Liver (tissue), 9 donors: ENCODE results near the gene MDM2. TPM values are rescaled to one million over a fixed set of nuclear protein-coding genes. Genes with fewer than 3 reads are reported as not detected.

Source experiments
- DNase-seq: peaks from one replicate; pipeline ENCODE4 v3.0.0-alpha.2; 2017; ENCODE audit warnings: low spot score
- H3K27ac ChIP-seq, 2 donors: one replicate each; pipeline ENCODE4 v1.7.0; 2013; ENCODE audit warnings: inconsistent platforms in 2 of 2, low read length in 2 of 2, control low read depth in 1 of 2, low read depth in 1 of 2, mild to moderate bottlenecking in 1 of 2
- H3K27me3 ChIP-seq, 4 donors: one replicate each; pipeline versions ENCODE4 v1.6.1 to v1.7.0; 2013; ENCODE audit warnings: low read length in 3 of 4, inconsistent platforms in 1 of 4, mild to moderate bottlenecking in 1 of 4, moderate library complexity in 1 of 4; ENCODE audit not compliant: control insufficient read depth in 4 of 4, insufficient read depth in 4 of 4
- H3K36me3 ChIP-seq, 4 donors: one replicate each; pipeline versions ENCODE4 v1.6.1 to v1.7.0; 2013; ENCODE audit warnings: low read length in 3 of 4, mild to moderate bottlenecking in 3 of 4, low read depth in 1 of 4, moderate library complexity in 1 of 4; ENCODE audit not compliant: control insufficient read depth in 4 of 4, insufficient read depth in 3 of 4
- H3K4me1 ChIP-seq, 4 donors: one replicate each; pipeline versions ENCODE4 v1.6.1 to v1.7.0; 2013; ENCODE audit warnings: low read length in 3 of 4, mild to moderate bottlenecking in 3 of 4, moderate library complexity in 1 of 4; ENCODE audit not compliant: control insufficient read depth in 4 of 4, insufficient read depth in 4 of 4
- H3K4me3 ChIP-seq, 3 donors: one replicate each; pipeline versions ENCODE4 v1.6.1 to v1.7.0; 2013; ENCODE audit warnings: low read length in 3 of 3, control low read depth in 1 of 3, low read depth in 1 of 3, mild to moderate bottlenecking in 1 of 3
- H3K9ac ChIP-seq, 2 donors: one replicate each; pipeline ENCODE4 v1.7.0; 2013; ENCODE audit warnings: low read length in 2 of 2, mild to moderate bottlenecking in 2 of 2, moderate library complexity in 2 of 2, control low read depth in 1 of 2, low read depth in 1 of 2
- H3K9me3 ChIP-seq, 4 donors: one replicate each; pipeline versions ENCODE4 v1.6.1 to v1.7.0; 2013; ENCODE audit warnings: low read length in 3 of 4; ENCODE audit not compliant: control insufficient read depth in 4 of 4
- FOXA1 ChIP-seq: IDR thresholded peaks from 2 replicates; pipeline ENCODE4 v1.6.1; 2016; ENCODE audit warnings: antibody characterized with exemption
- FOXA2 ChIP-seq: IDR thresholded peaks from 2 replicates; pipeline ENCODE4 v1.6.1; 2016; ENCODE audit warnings: antibody characterized with exemption
- GABPA ChIP-seq, 2 donors: IDR thresholded peaks in 1 of 2; conservative IDR thresholded peaks in 1 of 2; 2 replicates each; pipeline ENCODE4 v1.6.1; 2016; ENCODE audit warnings: antibody characterized with exemption in 2 of 2, mild to moderate bottlenecking in 1 of 2, moderate library complexity in 1 of 2
- HNF4A ChIP-seq, 2 donors: conservative IDR thresholded peaks; 2 replicates each; pipeline ENCODE4 v1.6.1; 2016; ENCODE audit warnings: antibody characterized with exemption in 2 of 2, mild to moderate bottlenecking in 2 of 2
- HNF4G ChIP-seq: IDR thresholded peaks from 2 replicates; pipeline ENCODE4 v1.6.1; 2016; ENCODE audit warnings: antibody characterized with exemption
- JUND ChIP-seq, 2 donors: IDR thresholded peaks; 2 replicates each; pipeline ENCODE4 v1.6.1; 2016; ENCODE audit warnings: antibody characterized with exemption in 2 of 2
- NR2F2 ChIP-seq: IDR thresholded peaks from 2 replicates; pipeline ENCODE4 v1.6.1; 2016; ENCODE audit warnings: antibody characterized with exemption
- RAD21 ChIP-seq, 2 donors: IDR thresholded peaks; 2 replicates each; pipeline ENCODE4 v1.6.1; 2016; ENCODE audit warnings: antibody characterized with exemption in 2 of 2, mild to moderate bottlenecking in 2 of 2
- RXRA ChIP-seq, 2 donors: IDR thresholded peaks; 2 replicates each; pipeline ENCODE4 v1.6.1; 2017 to 2018; ENCODE audit warnings: antibody characterized with exemption in 2 of 2, mild to moderate bottlenecking in 1 of 2
- SP1 ChIP-seq: IDR thresholded peaks from 2 replicates; pipeline ENCODE4 v1.6.1; 2018; ENCODE audit warnings: antibody characterized with exemption, mild to moderate bottlenecking
- TAF1 ChIP-seq: conservative IDR thresholded peaks from 2 replicates; pipeline ENCODE4 v1.6.1; 2016; ENCODE audit warnings: antibody characterized with exemption, mild to moderate bottlenecking
- YY1 ChIP-seq: IDR thresholded peaks from 2 replicates; pipeline ENCODE4 v1.6.1; 2016; ENCODE audit warnings: antibody characterized with exemption, mild to moderate bottlenecking
- WGBS: extraction: QIAGEN DNeasy Blood & Tissue Kit; methylation state at CpG from one replicate; pipeline ENCODE4 v1.1.7; 2013; 5-methylcytosine and 5-hydroxymethylcytosine counted together
- polyA plus RNA-seq, 2 donors: library from polyadenylated mRNA; stranded (reverse) in 1 of 2; unstranded in 1 of 2; fragments of 200-250 nt in 1 of 2; fragments of >200 nt in 1 of 2; fragmentation: Nextera tagmentation in 1 of 2; extraction: Ambion mirVana in 1 of 2; gene quantifications; one replicate each; pipeline versions ENCODE4 v1.2.1 to v1.2.3, GENCODE V29; 2013 to 2015
- total RNA-seq, 2 donors: library from RNA; depleted of rRNA; stranded (reverse); fragments of >200 nt; gene quantifications; one replicate each; pipeline ENCODE4 v1.2.3, GENCODE V29; 2014
- TF ChIP-seq, protein P1 (sequence below): IDR thresholded peaks from 2 replicates; pipeline ENCODE4 v1.6.1; 2016; ENCODE audit warnings: antibody characterized with exemption
- TF ChIP-seq, protein P2 (sequence below): IDR thresholded peaks from 2 replicates; pipeline ENCODE4 v1.6.1; 2016; ENCODE audit warnings: antibody characterized with exemption
- TF ChIP-seq, protein P3 (sequence below): fragments of 150-350 bp; IDR thresholded peaks from 2 replicates; pipeline ENCODE4 v1.5.1; 2017; ENCODE audit warnings: improper control_type of control experiment, low read depth, low read length; ENCODE audit not compliant: missing input control
- TF ChIP-seq, protein P4 (sequence below): IDR thresholded peaks from 2 replicates; pipeline ENCODE4 v1.6.1; 2016; ENCODE audit warnings: antibody characterized with exemption, mild to moderate bottlenecking
- TF ChIP-seq, protein P5 (sequence below): IDR thresholded peaks from 2 replicates; pipeline ENCODE4 v1.6.1; 2016; ENCODE audit warnings: antibody characterized with exemption
- donor health status: healthy.
- donor health status: healthy.
- donor health status: healthy.
- donor health status: healthy.
- donor health status: healthy.

Gene MDM2
- total and polyA plus RNA-seq, 4 donors = 10.1 to 69.4 (median 36.9) TPM

DNA sequence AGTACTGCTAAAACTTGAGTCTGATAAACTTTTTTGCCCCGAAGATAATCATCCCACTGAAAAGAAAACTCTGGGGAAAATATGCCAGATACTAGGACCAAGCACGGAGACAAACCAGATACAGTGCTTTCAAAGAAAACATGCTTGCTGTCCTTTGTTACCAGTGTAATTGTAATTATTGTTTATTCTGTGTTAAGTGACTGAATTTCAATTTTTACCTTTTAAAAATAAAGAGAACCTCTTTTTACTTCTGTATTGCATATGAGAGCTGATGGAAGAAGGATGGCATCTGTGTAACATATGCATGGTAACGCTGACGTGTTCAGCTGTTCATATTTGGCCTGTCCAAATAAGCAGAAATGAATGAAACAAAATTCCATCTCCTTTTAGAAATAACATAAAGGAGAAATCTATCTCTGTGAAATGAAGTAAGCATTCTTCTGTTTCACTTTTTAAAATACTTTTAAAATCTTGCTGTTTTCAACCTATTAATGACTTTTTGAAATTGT, 39.5 kb upstream of the MDM2 start:
- TF ChIP-seq NR2F2 (no peak), TAF1 (no peak), FOXA2 (no peak), JUND (IDR thresholded peaks at IDR 0.05) (no peak), GABPA (IDR thresholded peaks at IDR 0.05 in 1 of 2, conservative IDR thresholded peaks at IDR 0.05 in 1 of 2) (no peak), SP1 (no peak), RAD21 (IDR thresholded peaks at IDR 0.05) (no peak), HNF4G (no peak), RXRA (IDR thresholded peaks at IDR 0.05) (no peak), FOXA1 (no peak), HNF4A (conservative IDR thresholded peaks at IDR 0.05) (no peak), YY1 (no peak)
- TF ChIP-seq, protein P1, sequence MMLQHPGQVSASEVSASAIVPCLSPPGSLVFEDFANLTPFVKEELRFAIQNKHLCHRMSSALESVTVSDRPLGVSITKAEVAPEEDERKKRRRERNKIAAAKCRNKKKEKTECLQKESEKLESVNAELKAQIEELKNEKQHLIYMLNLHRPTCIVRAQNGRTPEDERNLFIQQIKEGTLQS = no peak
- TF ChIP-seq, protein P2, sequence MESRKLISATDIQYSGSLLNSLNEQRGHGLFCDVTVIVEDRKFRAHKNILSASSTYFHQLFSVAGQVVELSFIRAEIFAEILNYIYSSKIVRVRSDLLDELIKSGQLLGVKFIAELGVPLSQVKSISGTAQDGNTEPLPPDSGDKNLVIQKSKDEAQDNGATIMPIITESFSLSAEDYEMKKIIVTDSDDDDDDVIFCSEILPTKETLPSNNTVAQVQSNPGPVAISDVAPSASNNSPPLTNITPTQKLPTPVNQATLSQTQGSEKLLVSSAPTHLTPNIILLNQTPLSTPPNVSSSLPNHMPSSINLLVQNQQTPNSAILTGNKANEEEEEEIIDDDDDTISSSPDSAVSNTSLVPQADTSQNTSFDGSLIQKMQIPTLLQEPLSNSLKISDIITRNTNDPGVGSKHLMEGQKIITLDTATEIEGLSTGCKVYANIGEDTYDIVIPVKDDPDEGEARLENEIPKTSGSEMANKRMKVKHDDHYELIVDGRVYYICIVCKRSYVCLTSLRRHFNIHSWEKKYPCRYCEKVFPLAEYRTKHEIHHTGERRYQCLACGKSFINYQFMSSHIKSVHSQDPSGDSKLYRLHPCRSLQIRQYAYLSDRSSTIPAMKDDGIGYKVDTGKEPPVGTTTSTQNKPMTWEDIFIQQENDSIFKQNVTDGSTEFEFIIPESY = no peak
- TF ChIP-seq, protein P3, sequence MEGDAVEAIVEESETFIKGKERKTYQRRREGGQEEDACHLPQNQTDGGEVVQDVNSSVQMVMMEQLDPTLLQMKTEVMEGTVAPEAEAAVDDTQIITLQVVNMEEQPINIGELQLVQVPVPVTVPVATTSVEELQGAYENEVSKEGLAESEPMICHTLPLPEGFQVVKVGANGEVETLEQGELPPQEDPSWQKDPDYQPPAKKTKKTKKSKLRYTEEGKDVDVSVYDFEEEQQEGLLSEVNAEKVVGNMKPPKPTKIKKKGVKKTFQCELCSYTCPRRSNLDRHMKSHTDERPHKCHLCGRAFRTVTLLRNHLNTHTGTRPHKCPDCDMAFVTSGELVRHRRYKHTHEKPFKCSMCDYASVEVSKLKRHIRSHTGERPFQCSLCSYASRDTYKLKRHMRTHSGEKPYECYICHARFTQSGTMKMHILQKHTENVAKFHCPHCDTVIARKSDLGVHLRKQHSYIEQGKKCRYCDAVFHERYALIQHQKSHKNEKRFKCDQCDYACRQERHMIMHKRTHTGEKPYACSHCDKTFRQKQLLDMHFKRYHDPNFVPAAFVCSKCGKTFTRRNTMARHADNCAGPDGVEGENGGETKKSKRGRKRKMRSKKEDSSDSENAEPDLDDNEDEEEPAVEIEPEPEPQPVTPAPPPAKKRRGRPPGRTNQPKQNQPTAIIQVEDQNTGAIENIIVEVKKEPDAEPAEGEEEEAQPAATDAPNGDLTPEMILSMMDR = no peak
- TF ChIP-seq, protein P4, sequence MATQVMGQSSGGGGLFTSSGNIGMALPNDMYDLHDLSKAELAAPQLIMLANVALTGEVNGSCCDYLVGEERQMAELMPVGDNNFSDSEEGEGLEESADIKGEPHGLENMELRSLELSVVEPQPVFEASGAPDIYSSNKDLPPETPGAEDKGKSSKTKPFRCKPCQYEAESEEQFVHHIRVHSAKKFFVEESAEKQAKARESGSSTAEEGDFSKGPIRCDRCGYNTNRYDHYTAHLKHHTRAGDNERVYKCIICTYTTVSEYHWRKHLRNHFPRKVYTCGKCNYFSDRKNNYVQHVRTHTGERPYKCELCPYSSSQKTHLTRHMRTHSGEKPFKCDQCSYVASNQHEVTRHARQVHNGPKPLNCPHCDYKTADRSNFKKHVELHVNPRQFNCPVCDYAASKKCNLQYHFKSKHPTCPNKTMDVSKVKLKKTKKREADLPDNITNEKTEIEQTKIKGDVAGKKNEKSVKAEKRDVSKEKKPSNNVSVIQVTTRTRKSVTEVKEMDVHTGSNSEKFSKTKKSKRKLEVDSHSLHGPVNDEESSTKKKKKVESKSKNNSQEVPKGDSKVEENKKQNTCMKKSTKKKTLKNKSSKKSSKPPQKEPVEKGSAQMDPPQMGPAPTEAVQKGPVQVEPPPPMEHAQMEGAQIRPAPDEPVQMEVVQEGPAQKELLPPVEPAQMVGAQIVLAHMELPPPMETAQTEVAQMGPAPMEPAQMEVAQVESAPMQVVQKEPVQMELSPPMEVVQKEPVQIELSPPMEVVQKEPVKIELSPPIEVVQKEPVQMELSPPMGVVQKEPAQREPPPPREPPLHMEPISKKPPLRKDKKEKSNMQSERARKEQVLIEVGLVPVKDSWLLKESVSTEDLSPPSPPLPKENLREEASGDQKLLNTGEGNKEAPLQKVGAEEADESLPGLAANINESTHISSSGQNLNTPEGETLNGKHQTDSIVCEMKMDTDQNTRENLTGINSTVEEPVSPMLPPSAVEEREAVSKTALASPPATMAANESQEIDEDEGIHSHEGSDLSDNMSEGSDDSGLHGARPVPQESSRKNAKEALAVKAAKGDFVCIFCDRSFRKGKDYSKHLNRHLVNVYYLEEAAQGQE = no peak
- TF ChIP-seq, protein P5, sequence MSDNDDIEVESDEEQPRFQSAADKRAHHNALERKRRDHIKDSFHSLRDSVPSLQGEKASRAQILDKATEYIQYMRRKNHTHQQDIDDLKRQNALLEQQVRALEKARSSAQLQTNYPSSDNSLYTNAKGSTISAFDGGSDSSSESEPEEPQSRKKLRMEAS = no peak
- no peak overlapping the region for H3K4me3 ChIP-seq
- no peaks in the 10 kb centered on the region for H3K4me1 ChIP-seq
- no peaks in the 10 kb centered on the region for H3K27me3 ChIP-seq
- H3K27ac ChIP-seq = no peak overlapping the region
- H3K9me3 ChIP-seq = no peaks in the 10 kb centered on the region
- 95% methylated on average over 4 of the region's 4 CpGs for WGBS
- H3K36me3 ChIP-seq = peaks cover 0 to 11% (median 3%) of the 10 kb centered on the region in 4 donors
- no peak for DNase-seq
- H3K9ac ChIP-seq = no peak overlapping the region
